HEK293 (cell line): Measurements from ENCODE around the gene NEK6.

ENCODE experiments used
- ZBTB21 ChIP-seq: fragments of 450-650 bp; formaldehyde crosslinking; IDR thresholded peaks from 2 replicates; pipeline ENCODE4 v1.5.1; 2017; ENCODE audit warnings: missing biosample characterization, missing genetic modification characterization
- ZSCAN30 ChIP-seq: fragments of 450-650 bp; IDR thresholded peaks from 2 replicates; pipeline ENCODE4 v1.5.1; 2018; ENCODE audit warnings: missing biosample characterization, mild to moderate bottlenecking, missing genetic modification characterization, moderate library complexity
- TF ChIP-seq, protein P1 (sequence below): fragments of 450-650 bp; formaldehyde crosslinking; IDR thresholded peaks from 2 replicates; pipeline ENCODE4 v1.5.1; 2016; ENCODE audit warnings: missing biosample characterization, missing genetic modification characterization

DNA sequence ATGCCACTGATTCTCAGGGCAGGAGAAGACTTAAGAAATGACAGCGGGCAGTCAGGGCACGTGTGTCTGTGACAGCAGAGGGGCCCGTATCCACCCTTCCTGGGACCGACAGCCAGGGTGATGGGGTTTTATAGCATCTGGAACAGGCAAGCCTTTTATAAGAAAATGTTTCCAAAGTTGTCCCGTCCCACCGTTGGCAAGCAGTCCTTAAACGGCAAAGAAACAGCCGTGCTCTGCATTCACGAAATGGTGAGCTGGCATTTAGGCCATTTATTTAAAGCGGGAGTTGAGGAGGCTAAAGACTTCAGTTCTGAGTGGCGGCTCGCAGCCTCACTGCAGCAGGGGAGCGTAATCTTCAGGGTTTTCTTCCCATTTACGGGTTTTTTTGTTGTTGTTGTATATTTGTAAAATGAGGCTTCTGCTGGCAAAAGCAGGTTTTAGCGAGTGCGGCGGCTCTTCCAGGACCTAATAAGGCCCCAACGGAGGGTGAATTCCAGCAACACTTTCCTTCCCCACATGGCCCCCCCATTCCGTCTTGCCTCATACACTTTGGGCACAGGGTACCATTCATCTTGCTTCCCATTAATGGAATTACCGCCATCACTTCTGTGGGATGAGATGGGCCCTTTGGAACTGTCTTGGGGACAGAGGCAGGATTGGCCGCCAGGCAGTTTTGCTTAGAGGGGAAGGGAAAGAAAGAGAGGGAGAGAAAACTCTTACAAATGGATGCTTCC is 15.8 kb downstream of the NEK6 start:
- TF ChIP-seq ZSCAN30 (tag by site-specific recombination) (no peak), ZBTB21 (tag by site-specific recombination) (no peak)
- TF ChIP-seq, protein P1, sequence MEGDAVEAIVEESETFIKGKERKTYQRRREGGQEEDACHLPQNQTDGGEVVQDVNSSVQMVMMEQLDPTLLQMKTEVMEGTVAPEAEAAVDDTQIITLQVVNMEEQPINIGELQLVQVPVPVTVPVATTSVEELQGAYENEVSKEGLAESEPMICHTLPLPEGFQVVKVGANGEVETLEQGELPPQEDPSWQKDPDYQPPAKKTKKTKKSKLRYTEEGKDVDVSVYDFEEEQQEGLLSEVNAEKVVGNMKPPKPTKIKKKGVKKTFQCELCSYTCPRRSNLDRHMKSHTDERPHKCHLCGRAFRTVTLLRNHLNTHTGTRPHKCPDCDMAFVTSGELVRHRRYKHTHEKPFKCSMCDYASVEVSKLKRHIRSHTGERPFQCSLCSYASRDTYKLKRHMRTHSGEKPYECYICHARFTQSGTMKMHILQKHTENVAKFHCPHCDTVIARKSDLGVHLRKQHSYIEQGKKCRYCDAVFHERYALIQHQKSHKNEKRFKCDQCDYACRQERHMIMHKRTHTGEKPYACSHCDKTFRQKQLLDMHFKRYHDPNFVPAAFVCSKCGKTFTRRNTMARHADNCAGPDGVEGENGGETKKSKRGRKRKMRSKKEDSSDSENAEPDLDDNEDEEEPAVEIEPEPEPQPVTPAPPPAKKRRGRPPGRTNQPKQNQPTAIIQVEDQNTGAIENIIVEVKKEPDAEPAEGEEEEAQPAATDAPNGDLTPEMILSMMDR (tag by site-specific recombination): no peak
